GM21381 (cell line): ENCODE results near the gene UGT2B11.
"Not testable (repeated sequence)": the region's sequence is repeated elsewhere in the genome, so short reads cannot be mapped to it uniquely, and the experiment has no call there.

ENCODE experiments used
- ATAC-seq: cut with Tn5 transposase; IDR thresholded peaks from one replicate; pipeline ENCODE4 v1.9.1; 2021; ENCODE audit warnings: mild to moderate bottlenecking, moderate library complexity; ENCODE audit not compliant: unreplicated experiment

Gene UGT2B11

GRCh38 chr4:69214716-69215115 is at the start of gene UGT2B11:
Gene UGT2B11 (minus strand): TSS chr4:69214748. CDS start chr4:69214722, 26 bp downstream.
- ATAC-seq = no peak

- not testable (repeated sequence) for ATAC-seq
Observed at GRCh38 chr4:69253147-69253772, 38.7 kb upstream of the UGT2B11 start.

GRCh38 chr4:69250884-69251283 is 36.3 kb upstream of the UGT2B11 start:
- ATAC-seq = not testable (repeated sequence)

GRCh38 chr4:69242562-69243240 is 28.2 kb upstream of the UGT2B11 start:
- not testable (repeated sequence) for ATAC-seq

GRCh38 chr4:69241746-69242145 is 27.2 kb upstream of the UGT2B11 start:
- not testable (repeated sequence) for ATAC-seq

- not testable (repeated sequence) for ATAC-seq
Observed at GRCh38 chr4:69240787-69241186, 26.2 kb upstream of the UGT2B11 start.

- no peak for ATAC-seq
Observed at GRCh38 chr4:69239557-69240168, 25.1 kb upstream of the UGT2B11 start.

GRCh38 chr4:69239092-69239491 is 24.5 kb upstream of the UGT2B11 start:
- no peak for ATAC-seq

GRCh38 chr4:69224891-69225290 is 10.3 kb upstream of the UGT2B11 start:
- no peak for ATAC-seq

GRCh38 chr4:69223277-69223676 is 8.7 kb upstream of the UGT2B11 start:
- ATAC-seq = not testable (repeated sequence)

GRCh38 chr4:69218491-69218890 is 3.9 kb upstream of the UGT2B11 start:
- ATAC-seq = not testable (repeated sequence)

- no peak for ATAC-seq
Observed at GRCh38 chr4:69210911-69211310, 3.6 kb downstream of the UGT2B11 start.

GRCh38 chr4:69198506-69198905 is 16.0 kb downstream of the UGT2B11 start:
- not testable (repeated sequence) for ATAC-seq

- no peak for ATAC-seq
Observed at GRCh38 chr4:69196209-69196965, 18.2 kb downstream of the UGT2B11 start.

- ATAC-seq = no peak
Observed at GRCh38 chr4:69194166-69194565, 20.4 kb downstream of the UGT2B11 start.

GRCh38 chr4:69191905-69192304 is 22.6 kb downstream of the UGT2B11 start:
- ATAC-seq = not testable (repeated sequence)

GRCh38 chr4:69190621-69191020 is 23.9 kb downstream of the UGT2B11 start:
- ATAC-seq = not testable (repeated sequence)

GRCh38 chr4:69181519-69182169 is 32.9 kb downstream of the UGT2B11 start:
- not testable (repeated sequence) for ATAC-seq

GRCh38 chr4:69179817-69180216 is 34.7 kb downstream of the UGT2B11 start:
- ATAC-seq = not testable (repeated sequence)

GRCh38 chr4:69178751-69179205 is 35.8 kb downstream of the UGT2B11 start:
- ATAC-seq = not testable (repeated sequence)
